Thymus (tissue), 14 donors: ENCODE data around the gene USP20. TPM values are rescaled to one million over a fixed set of nuclear protein-coding genes. Genes with fewer than 3 reads are reported as not detected.
"Not testable (repeated sequence)": the region's sequence is repeated elsewhere in the genome, so short reads cannot be mapped to it uniquely, and the experiment has no call there.

Source experiments
- DNase-seq, 9 donors: peaks; one replicate each; pipeline ENCODE4 v3.0.0-alpha.2; 2013; ENCODE audit warnings: low spot score in 9 of 9, low read depth in 6 of 9, missing footprints in 1 of 9
- H3K27ac ChIP-seq, 2 donors: one replicate each; pipeline ENCODE4 v1.5.1; 2013; ENCODE audit warnings: control low read depth in 1 of 2, low read depth in 1 of 2, low read length in 1 of 2, mild to moderate bottlenecking in 1 of 2, moderate library complexity in 1 of 2
- H3K27me3 ChIP-seq, 2 donors: one replicate each; pipeline ENCODE4 v1.5.1; 2013; ENCODE audit warnings: low read length in 1 of 2; ENCODE audit not compliant: control insufficient read depth in 2 of 2, insufficient read depth in 1 of 2
- H3K36me3 ChIP-seq, 2 donors: one replicate each; pipeline ENCODE4 v1.5.1; 2013; ENCODE audit warnings: low read length in 1 of 2, mild to moderate bottlenecking in 1 of 2, moderate library complexity in 1 of 2; ENCODE audit not compliant: control insufficient read depth in 2 of 2, insufficient read depth in 2 of 2
- H3K4me1 ChIP-seq, 2 donors: one replicate each; pipeline ENCODE4 v1.5.1; 2013; ENCODE audit warnings: low read length in 2 of 2; ENCODE audit not compliant: control insufficient read depth in 2 of 2, insufficient read depth in 2 of 2
- H3K4me3 ChIP-seq, 2 donors: one replicate each; pipeline ENCODE4 v1.5.1; 2013; ENCODE audit warnings: low read length in 2 of 2, control low read depth in 1 of 2, mild to moderate bottlenecking in 1 of 2
- H3K9me3 ChIP-seq, 2 donors: one replicate each; pipeline ENCODE4 v1.5.1; 2013; ENCODE audit warnings: low read length in 1 of 2, mild to moderate bottlenecking in 1 of 2; ENCODE audit not compliant: control insufficient read depth in 2 of 2, insufficient read depth in 1 of 2
- WGBS: extraction: QIAGEN DNeasy Blood & Tissue Kit; methylation state at CpG from one replicate; pipeline ENCODE4 v1.1.7; 2013; 5-methylcytosine and 5-hydroxymethylcytosine counted together
- long read RNA-seq, 10 donors: transcript quantifications; one replicate each; lab custom pipeline, GENCODE V29; 2026
- polyA plus RNA-seq: library from polyadenylated mRNA; stranded (reverse); fragments of 200-250 nt; gene quantifications from one replicate; pipeline ENCODE4 v1.2.3, GENCODE V29; 2013
- total RNA-seq: library from RNA; stranded (reverse); fragments of 120-200 nt; gene quantifications from one replicate; pipeline ENCODE4 v1.2.4, GENCODE V29; 2013
- donor health status: healthy.

Gene USP20
- total RNA-seq (30.4 TPM), polyA plus RNA-seq (175 TPM)
- long read RNA-seq, donor 1, result 0 reads
- long read RNA-seq, donor 2, result 0 reads
- long read RNA-seq, donor 3, full-length matches to known transcripts, result 4 of 175 reads
- long read RNA-seq, donor 3, partial matches to known transcripts, result 171 of 175 reads
- long read RNA-seq, donor 3, other reads (novel, unspliced or antisense), result 0 of 175 reads
- long read RNA-seq, donor 4, full-length matches to known transcripts, result 1 of 12 reads
- long read RNA-seq, donor 4, partial matches to known transcripts, result 11 of 12 reads
- long read RNA-seq, donor 4, other reads (novel, unspliced or antisense), result 0 of 12 reads
- long read RNA-seq, donor 5, full-length matches to known transcripts, result 2 of 25 reads
- long read RNA-seq, donor 5, partial matches to known transcripts, result 23 of 25 reads
- long read RNA-seq, donor 5, other reads (novel, unspliced or antisense), result 0 of 25 reads
- long read RNA-seq, donor 6, full-length matches to known transcripts, result 2 of 2 reads
- long read RNA-seq, donor 6, partial matches to known transcripts, result 0 of 2 reads
- long read RNA-seq, donor 6, other reads (novel, unspliced or antisense), result 0 of 2 reads
- long read RNA-seq, donor 7, result 0 reads
- long read RNA-seq, donor 8, full-length matches to known transcripts, result 2 of 2 reads
- long read RNA-seq, donor 8, partial matches to known transcripts, result 0 of 2 reads
- long read RNA-seq, donor 8, other reads (novel, unspliced or antisense), result 0 of 2 reads
- long read RNA-seq, donor 9, result 0 reads
- long read RNA-seq, donor 10, full-length matches to known transcripts, result 1 of 47 reads
- long read RNA-seq, donor 10, partial matches to known transcripts, result 20 of 47 reads
- long read RNA-seq, donor 10, other reads (novel, unspliced or antisense), result 26 of 47 reads

DNA sequence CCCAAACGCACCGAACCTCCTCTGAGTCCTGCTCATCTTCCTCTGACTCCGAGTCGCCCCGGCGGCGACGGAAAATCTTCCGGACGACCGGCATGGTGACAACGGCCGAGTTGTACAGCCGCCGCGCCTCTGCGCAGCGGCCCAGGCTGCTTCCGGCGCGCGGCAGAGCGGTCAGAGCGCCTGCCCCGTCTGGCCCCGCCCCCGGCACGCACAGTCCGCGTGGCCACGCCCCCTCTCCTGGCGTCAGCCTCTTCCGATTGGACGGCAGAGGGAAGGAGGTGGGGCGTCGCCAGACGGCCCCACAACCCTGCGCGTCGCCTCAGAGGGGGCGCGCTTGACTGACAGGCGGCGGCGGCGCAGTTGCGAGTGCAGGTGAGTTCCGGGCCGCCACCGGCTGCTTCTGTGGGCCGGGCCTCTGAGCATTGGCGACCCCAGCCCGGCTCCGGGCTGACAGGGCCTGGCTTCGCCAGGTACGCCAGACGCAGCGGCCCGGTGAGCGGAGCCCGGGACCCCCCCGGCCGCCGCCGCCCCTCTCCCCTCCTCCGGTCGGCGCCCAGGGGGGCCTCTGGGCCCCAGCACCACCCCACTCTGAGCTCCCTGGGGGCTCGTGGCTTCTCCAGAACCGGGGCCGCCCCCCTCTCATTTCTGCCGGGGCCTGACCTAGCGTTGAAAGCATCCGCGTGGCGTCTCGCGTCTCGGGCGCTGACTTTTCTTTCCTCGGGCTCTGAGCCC lies at the start of gene USP20, which contains the start of gene C9orf78:
Gene USP20, plus strand, starts transcription at position 331 of the 732 bp plus-strand sequence. CDS start 17,098 bp downstream, outside the sequence.
Gene C9orf78, minus strand, starts transcription at position 148 of the 732 bp plus-strand sequence. Its CDS starts 54 bp downstream, at position 94.
- Histone ChIP-seq H3K4me3 (peak within 1 kb of the TSS; percentile 96 to 99), H3K4me1 (peaks cover 35 to 51% of the 10 kb centered on the region in 2 donors), H3K27ac (peak within 1 kb of the TSS; percentile 83 to 89), H3K9me3 (peaks cover 0 to 10% of the 10 kb centered on the region in 2 donors), H3K36me3 (peaks cover 22 to 49% of the 10 kb centered on the region in 2 donors), H3K27me3 (no peaks in the 10 kb centered on the region)
- WGBS, result under 1% methylated on average over 81 of the region's 81 CpGs
- peak; percentile 80 to 99 (median 97) for DNase-seq

DNA sequence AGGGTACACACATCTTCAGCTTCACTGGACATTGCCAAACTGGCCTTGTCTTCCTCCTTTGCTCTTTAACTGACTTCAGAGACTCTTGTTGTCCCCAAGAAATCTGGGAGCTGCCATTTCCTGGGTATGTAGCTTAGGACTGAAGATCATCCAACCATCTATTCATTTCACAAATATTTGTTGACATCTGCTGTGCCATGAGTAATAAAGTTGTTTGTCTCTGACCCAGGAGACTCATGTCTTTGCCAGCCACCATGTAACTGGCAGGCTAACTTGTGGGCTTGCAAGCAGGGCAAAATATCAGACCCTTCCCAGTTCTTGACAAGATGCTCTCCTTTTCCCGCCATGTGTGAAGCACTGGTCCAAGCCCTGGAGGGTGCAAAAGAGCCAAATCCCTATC lies 49.4 kb upstream of the USP20 start:
- DNase-seq, result no peak
- 96% methylated on average over 1 of the region's 1 CpG for WGBS
- no peak overlapping the region for H3K4me3 ChIP-seq
- no peaks in the 10 kb centered on the region for H3K36me3 ChIP-seq
- no peak overlapping the region for H3K27ac ChIP-seq
- no peaks in the 10 kb centered on the region for H3K9me3 ChIP-seq
- peaks cover 0 to 12% of the 10 kb centered on the region in 2 donors for H3K27me3 ChIP-seq
- peaks cover 6 to 9% of the 10 kb centered on the region in 2 donors for H3K4me1 ChIP-seq

GRCh38 chr9:129786481-129786880 lies 48.8 kb upstream of the USP20 start:
- H3K27me3 ChIP-seq, result peaks cover 0 to 12% of the 10 kb centered on the region in 2 donors
- no peak overlapping the region for H3K27ac ChIP-seq
- no peak for DNase-seq
- WGBS, result 95% methylated on average over 10 of the region's 10 CpGs
- H3K4me1 ChIP-seq, result peaks cover 6 to 9% of the 10 kb centered on the region in 2 donors
- no peaks in the 10 kb centered on the region for H3K36me3 ChIP-seq
- H3K4me3 ChIP-seq, result no peak overlapping the region
- H3K9me3 ChIP-seq, result no peaks in the 10 kb centered on the region

DNA sequence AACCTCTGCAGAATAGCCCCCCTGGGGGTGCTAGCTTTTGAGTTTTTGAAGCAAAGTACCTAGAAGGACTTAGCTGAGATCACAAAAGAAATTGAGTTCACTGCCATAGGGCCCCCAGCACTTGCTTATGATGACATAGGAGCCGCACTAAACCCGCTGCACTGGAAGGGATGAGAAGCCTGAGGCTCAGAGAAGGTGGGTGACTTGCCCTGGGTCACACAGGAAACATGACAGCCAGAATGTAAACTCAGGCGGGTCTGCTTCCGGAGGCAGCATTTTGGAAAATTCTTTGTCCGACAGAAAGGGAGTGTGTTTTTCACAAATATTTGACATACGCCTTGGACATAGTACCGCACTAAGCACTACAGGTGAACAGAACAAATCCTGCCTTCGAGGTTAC lies 40.7 kb upstream of the USP20 start:
- H3K4me3 ChIP-seq, result no peak overlapping the region
- H3K9me3 ChIP-seq, result no peaks in the 10 kb centered on the region
- peaks cover 6 to 9% of the 10 kb centered on the region in 2 donors for H3K4me1 ChIP-seq
- WGBS, result 97% methylated on average over 8 of the region's 8 CpGs
- DNase-seq, result no peak
- H3K27me3 ChIP-seq, result peaks cover 0 to 16% of the 10 kb centered on the region in 2 donors
- no peaks in the 10 kb centered on the region for H3K36me3 ChIP-seq
- H3K27ac ChIP-seq, result no peak overlapping the region

DNA sequence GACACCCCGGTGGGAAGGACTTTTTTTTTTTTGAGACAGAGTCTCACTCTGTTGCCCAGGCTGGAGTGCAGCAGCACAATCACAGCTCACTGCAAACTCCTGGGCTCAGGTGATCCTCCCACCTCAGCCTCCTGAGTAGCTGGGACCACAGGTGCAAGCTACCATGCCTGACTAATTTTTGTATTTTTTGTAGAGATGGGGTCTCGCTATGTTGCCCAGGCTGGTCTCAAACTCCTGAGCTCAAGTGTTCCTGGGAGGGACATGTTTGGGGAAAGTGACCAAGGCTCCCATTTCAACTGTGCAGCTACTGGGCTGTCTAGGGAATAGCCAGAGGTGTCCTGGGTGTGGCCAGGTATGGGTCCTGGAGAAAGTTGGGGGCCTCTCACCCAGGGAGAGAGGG lies 39.2 kb upstream of the USP20 start:
- 86% methylated on average over 2 of the region's 2 CpGs for WGBS
- H3K4me3 ChIP-seq, result not testable (repeated sequence)

DNA sequence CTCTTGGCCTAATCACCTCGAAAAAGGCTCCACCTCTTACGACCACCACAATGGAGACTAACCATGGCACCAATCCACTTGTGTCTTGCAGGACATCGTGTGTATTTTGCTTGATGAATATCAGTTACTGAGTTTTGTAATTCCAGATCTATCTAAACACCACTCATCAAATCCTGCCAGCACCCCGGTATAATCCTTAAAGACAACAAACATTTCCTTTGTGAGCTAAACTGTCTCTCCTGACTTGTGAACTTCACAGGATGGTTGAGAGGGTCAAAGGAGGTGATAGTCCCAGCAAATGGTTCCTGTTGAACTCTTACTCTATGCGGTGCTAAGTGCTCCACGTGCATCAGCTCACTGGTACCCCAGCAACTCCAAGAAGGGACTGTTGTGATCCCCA lies 36.3 kb upstream of the USP20 start:
- Histone ChIP-seq H3K27ac (no peak overlapping the region), H3K9me3 (no peaks in the 10 kb centered on the region), H3K4me1 (peaks cover 4 to 7% of the 10 kb centered on the region in 2 donors), H3K27me3 (peaks cover 0 to 14% of the 10 kb centered on the region in 2 donors), H3K36me3 (no peaks in the 10 kb centered on the region), H3K4me3 (no peak overlapping the region)
- WGBS, result 88% methylated on average over 6 of the region's 6 CpGs
- DNase-seq, result no peak

More for the DNA sequence above, 39.2 kb upstream of the USP20 start:
- not testable (repeated sequence) for H3K9me3 ChIP-seq, H3K36me3 ChIP-seq, H3K4me1 ChIP-seq, DNase-seq, H3K27ac ChIP-seq
- peaks cover 0 to 16% of the 10 kb centered on the region in 2 donors for H3K27me3 ChIP-seq

- H3K4me1 ChIP-seq, result peaks cover 8 to 10% of the 10 kb centered on the region in 2 donors
- WGBS, result 97% methylated on average over 17 of the region's 17 CpGs
- no peak for DNase-seq
- H3K4me3 ChIP-seq, result no peak overlapping the region
- H3K27ac ChIP-seq, result no peak overlapping the region
- H3K36me3 ChIP-seq, result peaks cover 4 to 14% of the 10 kb centered on the region in 2 donors
- no peaks in the 10 kb centered on the region for H3K27me3 ChIP-seq
- H3K9me3 ChIP-seq, result no peaks in the 10 kb centered on the region
Measured at GRCh38 chr9:129801504-129801903, 33.8 kb upstream of the USP20 start.

DNA sequence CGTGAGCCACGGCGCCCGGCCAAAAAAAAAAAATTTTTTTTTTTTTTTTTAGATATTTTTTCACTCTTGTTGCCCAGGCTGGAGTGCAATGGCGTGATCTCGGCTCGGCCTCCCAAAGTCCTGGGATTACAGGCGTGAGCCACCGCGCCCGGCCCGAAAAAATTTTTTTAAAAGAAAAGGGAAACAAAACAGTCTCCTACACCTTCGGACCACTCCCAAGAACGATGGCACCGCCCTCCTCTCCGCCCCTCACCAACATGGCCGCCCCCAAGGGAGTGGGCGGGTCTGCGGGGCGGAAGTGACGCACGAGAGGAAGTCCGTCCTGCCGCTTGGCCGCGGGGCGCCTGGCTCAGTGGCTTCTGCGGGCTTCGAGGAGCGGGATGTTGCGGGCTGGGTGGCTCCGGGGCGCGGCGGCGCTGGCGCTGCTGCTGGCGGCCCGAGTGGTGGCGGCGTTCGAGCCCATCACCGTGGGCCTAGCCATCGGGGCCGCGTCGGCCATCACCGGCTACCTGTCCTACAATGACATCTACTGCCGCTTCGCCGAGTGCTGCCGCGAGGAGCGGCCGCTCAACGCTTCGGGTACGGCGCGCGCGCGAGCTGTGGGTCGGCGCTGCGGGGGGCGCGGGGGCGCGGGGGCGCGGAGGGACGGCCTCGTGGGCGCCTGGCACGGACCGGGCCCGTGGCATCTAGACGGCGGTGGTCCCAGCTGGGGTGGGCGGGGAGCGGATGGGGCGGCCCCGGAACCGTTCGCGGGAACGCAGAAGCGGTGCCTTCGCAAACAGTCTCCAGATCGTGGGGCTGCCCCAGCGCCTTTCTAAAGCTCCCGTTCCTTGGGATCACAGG lies 32.2 kb upstream of the USP20 start, which contains the start of gene TOR1B:
Gene TOR1B, plus strand, starts transcription at position 352 of the 843 bp plus-strand sequence. Its CDS starts 29 bp downstream, at position 381.
- H3K27me3 ChIP-seq, result no peaks in the 10 kb centered on the region
- WGBS, result under 1% methylated on average over 93 of the region's 93 CpGs
- peaks cover 13 to 22% of the 10 kb centered on the region in 2 donors for H3K36me3 ChIP-seq
- DNase-seq, result peak; percentile 75 to 98 (median 92)
- peaks cover 8 to 9% of the 10 kb centered on the region in 2 donors for H3K4me1 ChIP-seq
- H3K9me3 ChIP-seq, result no peaks in the 10 kb centered on the region
- peak within 1 kb of the TSS; percentile 68 to 86 for H3K4me3 ChIP-seq
- H3K27ac ChIP-seq, result peak within 1 kb of the TSS; percentile 7 to 88
